ENCODE data around the gene RAP1GAP. TPM values are rescaled to one million over a fixed set of nuclear protein-coding genes. Genes with fewer than 3 reads are reported as not detected.

RAP1GAP gene
- total RNA-seq, 2 donors from 2014 or later: 0.38 to 1.2 TPM

GRCh38 chr1:21604208-21604957 lies 64.8 kb downstream of the RAP1GAP start:
- intact Hi-C loops (cut with DNase I): no loop called here
- DNase-seq (ENCODE audit: low spot score): no peak

- no peak for DNase-seq (ENCODE audit: low spot score)
- intact Hi-C loops (cut with DNase I): no loop called here
These were observed 65.7 kb downstream of the RAP1GAP start for GRCh38 chr1:21603177-21604138.

GRCh38 chr1:21601278-21602048 lies 67.7 kb downstream of the RAP1GAP start:
- DNase-seq (ENCODE audit: low spot score): no peak
- intact Hi-C loops (cut with DNase I): no loop called here

- intact Hi-C loops (cut with DNase I): no loop called here
- DNase-seq (ENCODE audit: low spot score): no peak
These were observed 69.8 kb downstream of the RAP1GAP start for GRCh38 chr1:21599402-21599801.

GRCh38 chr1:21598904-21599303 lies 70.3 kb downstream of the RAP1GAP start:
- intact Hi-C loops (cut with DNase I): no loop called here
- DNase-seq (ENCODE audit: low spot score): no peak

GRCh38 chr1:21598417-21598816 lies 70.7 kb downstream of the RAP1GAP start:
- no peak for DNase-seq (ENCODE audit: low spot score)
- intact Hi-C loops (cut with DNase I): no loop called here

GRCh38 chr1:21597753-21598152 lies 71.4 kb downstream of the RAP1GAP start:
- intact Hi-C loops (cut with DNase I): no loop called here

GRCh38 chr1:21596628-21597027 lies 72.5 kb downstream of the RAP1GAP start:
- intact Hi-C loops (cut with DNase I): no loop called here
- no peak for DNase-seq (ENCODE audit: low spot score)

More at GRCh38 chr1:21597753-21598152, 71.4 kb downstream of the RAP1GAP start:
- DNase-seq (ENCODE audit: low spot score): no peak

GRCh38 chr1:21596174-21596573 lies 73.0 kb downstream of the RAP1GAP start:
- intact Hi-C loops (cut with DNase I): no loop called here
- no peak for DNase-seq (ENCODE audit: low spot score)

- DNase-seq (ENCODE audit: low spot score): peak; percentile 92
- intact Hi-C loops (cut with DNase I): no loop called here
These were observed 73.9 kb downstream of the RAP1GAP start for GRCh38 chr1:21594935-21595897.

GRCh38 chr1:21594501-21594900 lies 74.7 kb downstream of the RAP1GAP start:
- intact Hi-C loops (cut with DNase I): no loop called here
- DNase-seq (ENCODE audit: low spot score): no peak

- intact Hi-C loops (cut with DNase I): no loop called here
- no peak for DNase-seq (ENCODE audit: low spot score)
These were observed 75.9 kb downstream of the RAP1GAP start for GRCh38 chr1:21593231-21593630.

- no peak for DNase-seq (ENCODE audit: low spot score)
- intact Hi-C loops (cut with DNase I): no loop called here
These were observed 76.9 kb downstream of the RAP1GAP start for GRCh38 chr1:21592086-21592865.

GRCh38 chr1:21590934-21591333 lies 78.2 kb downstream of the RAP1GAP start:
- intact Hi-C loops (cut with DNase I): no loop called here
- DNase-seq (ENCODE audit: low spot score): no peak

- DNase-seq (ENCODE audit: low spot score): no peak
- intact Hi-C loops (cut with DNase I): no loop called here
These were observed 78.9 kb downstream of the RAP1GAP start for GRCh38 chr1:21590126-21590880.

- DNase-seq (ENCODE audit: low spot score): no peak
- intact Hi-C loops (cut with DNase I): no loop called here
These were observed 79.5 kb downstream of the RAP1GAP start for GRCh38 chr1:21589618-21590017.

- DNase-seq (ENCODE audit: low spot score): no peak
- intact Hi-C loops (cut with DNase I): no loop called here
These were observed 81.6 kb downstream of the RAP1GAP start for GRCh38 chr1:21587602-21587953.

Measured in posterior vena cava (tissue), 2 donors.